Astrocyte of the spinal cord (primary cell): ENCODE measurements around the gene NPC1L1.
A peak's percentile ranks its signal among the peaks of the same experiment; 100 is the strongest.

ENCODE experiments used
- DNase-seq: peaks from one replicate; pipeline ENCODE4 v3.0.0; 2011; ENCODE audit warnings: low read depth, low spot score
- H3K4me3 ChIP-seq: 2 replicates; pipeline ENCODE4 v1.5.1; 2011; ENCODE audit warnings: low read depth, mild to moderate bottlenecking, low read length, moderate library complexity
- CTCF ChIP-seq: IDR thresholded peaks from 2 replicates; pipeline ENCODE4 v1.5.1; 2012; ENCODE audit warnings: low read depth, mild to moderate bottlenecking, low read length, inconsistent platforms
- in situ Hi-C: cut with HindIII; loops from 2 replicates; pipeline ENCODE4 v1.10.0; 2017; ENCODE audit warnings: low sequenced_read_pairs

Gene NPC1L1

GRCh38 chr7:44482502-44483485 is 58.3 kb downstream of the NPC1L1 start:
- no peak for TF ChIP-seq CTCF
- in situ Hi-C loops, result no loop called here
- no peak for DNase-seq
- no peak overlapping the region for H3K4me3 ChIP-seq

- no peak for DNase-seq
- in situ Hi-C loops, result no loop called here
- H3K4me3 ChIP-seq, result no peak overlapping the region
- TF ChIP-seq CTCF, result no peak
Measured at GRCh38 chr7:44477938-44478337, 63.2 kb downstream of the NPC1L1 start.

GRCh38 chr7:44477063-44477830 is 63.9 kb downstream of the NPC1L1 start:
- peak; percentile 99 for TF ChIP-seq CTCF
- DNase-seq, result peak; percentile 77
- in situ Hi-C loops, result no loop called here

GRCh38 chr7:44476313-44476712 is 64.8 kb downstream of the NPC1L1 start:
- in situ Hi-C loops, result no loop called here
- no peak for TF ChIP-seq CTCF

More at GRCh38 chr7:44477063-44477830, 63.9 kb downstream of the NPC1L1 start:
- H3K4me3 ChIP-seq, result no peak overlapping the region

GRCh38 chr7:44473295-44473694 is 67.8 kb downstream of the NPC1L1 start:
- TF ChIP-seq CTCF, result no peak
- no peak overlapping the region for H3K4me3 ChIP-seq
- DNase-seq, result no peak
- in situ Hi-C loops, result no loop called here

More at GRCh38 chr7:44476313-44476712, 64.8 kb downstream of the NPC1L1 start:
- no peak overlapping the region for H3K4me3 ChIP-seq
- no peak for DNase-seq

GRCh38 chr7:44472843-44473242 is 68.3 kb downstream of the NPC1L1 start:
- in situ Hi-C loops, result no loop called here
- no peak for TF ChIP-seq CTCF
- DNase-seq, result no peak
- H3K4me3 ChIP-seq, result no peak overlapping the region
